Measurements from ENCODE around the gene BAHCC1. TPM values are rescaled to one million over a fixed set of nuclear protein-coding genes. Genes with fewer than 3 reads are reported as not detected.

Gene BAHCC1
- total and polyA plus RNA-seq, 2 of the 8 experiments (the other 6 are each of a cell fraction or from before 2014, with no cell fraction given): 0.26 to 0.58 TPM

- Histone ChIP-seq H3K4me3 (ENCODE audit: extremely low read depth in 1 of 4, insufficient read depth in 2 of 4, low read depth in 3 of 4, low read length in 4 of 4) (no peak overlapping the region), H3K18ac (ENCODE audit: extremely low read depth, low read length) (no peak overlapping the region), H3K23ac (ENCODE audit: insufficient read length) (no peak overlapping the region), H3K79me1 (ENCODE audit: low read depth, low read length) (no peaks in the 10 kb centered on the region), H4K20me1 (replicated peaks in 1 of 2; ENCODE audit: control insufficient read depth in 1 of 2, insufficient read depth in 2 of 2, low read length in 2 of 2) (no peaks in the 10 kb centered on the region), H3K9me3 (ENCODE audit: insufficient read depth in 2 of 2, low read depth in 1 of 2, low read length in 1 of 2) (no peaks in the 10 kb centered on the region), H3K79me2 (ENCODE audit: control insufficient read depth in 1 of 2, insufficient read depth in 2 of 2, low read length in 2 of 2) (no peaks in the 10 kb centered on the region), H3K14ac (ENCODE audit: insufficient read length) (no peak overlapping the region), H4K91ac (replicated peaks; ENCODE audit: insufficient read length, low read length) (no peak overlapping the region), H4K5ac (ENCODE audit: insufficient read length, low read depth, low read length) (no peak overlapping the region), H2BK12ac (ENCODE audit: low read depth, low read length) (no peak overlapping the region), H3K27me3 (replicated peaks in 1 of 4; ENCODE audit: control insufficient read depth in 3 of 4, extremely low read depth in 1 of 4, insufficient read depth in 3 of 4, low read length in 3 of 4) (no peaks in the 10 kb centered on the region), H3K4me2 (ENCODE audit: insufficient read depth in 1 of 2, low read depth in 2 of 2, low read length in 2 of 2) (no peak overlapping the region), H4K8ac (ENCODE audit: extremely low read depth, insufficient read depth, low read length) (peak overlapping the region; percentile 2; the same call in 1 of the 2 replicates), H3K56ac (replicated peaks; ENCODE audit: insufficient read length, low read depth, low read length) (no peak overlapping the region), H2AFZ (ENCODE audit: low read length) (no peak overlapping the region), H2AK5ac (ENCODE audit: low read depth, low read length) (0 out of 2 replicates have a peak overlapping the region, but pooled peaks have one; percentile 39), H3K4me1 (replicated peaks in 1 of 4; ENCODE audit: control insufficient read depth in 3 of 4, insufficient read depth in 4 of 4, low read length in 3 of 4) (peaks cover 0 to 3% (median 2%) of the 10 kb centered on the region in 4 experiments; a peak in 3 of 7 replicates), H2BK15ac (ENCODE audit: low read length) (peak overlapping the region; percentile 29; the same call in 1 of the 2 replicates), H3K36me3 (ENCODE audit: control insufficient read depth in 2 of 4, insufficient read depth in 4 of 4, low read length in 3 of 4) (no peaks in the 10 kb centered on the region), H2BK20ac (ENCODE audit: low read length) (peak overlapping the region; percentile 93; the same call in 1 of the 2 replicates), H3K23me2 (ENCODE audit: low read depth, low read length) (no peaks in the 10 kb centered on the region), H2BK5ac (ENCODE audit: low read depth, low read length) (peak overlapping the region; percentile 75), H2BK120ac (replicated peaks; ENCODE audit: low read depth, low read length) (no peak overlapping the region), H3K4ac (replicated peaks; ENCODE audit: insufficient read length, low read depth, low read length) (no peak overlapping the region), H3K9ac (replicated peaks in 1 of 4; ENCODE audit: extremely low read depth in 1 of 4, low read depth in 3 of 4, low read length in 3 of 4) (no peak overlapping the region), H3K27ac (ENCODE audit: low read depth, low read length) (no peak overlapping the region)
- DNase-seq (ENCODE audit: low read depth in 1 of 2, low spot score in 2 of 2) (no peak), FAIRE-seq (no peak)
- ChIA-PET POLR2A (ENCODE audit: partially characterized antibody) (interaction anchor here (0.8 to 35.8 kb wide), 6 partner anchors 8 to 52 kb away, joined by 3 to 1004 read pairs (median 3); partner anchors contain the start of genes ACTG1, FAAP100 and FSCN2), CTCF (ENCODE audit: partially characterized antibody) (interaction anchor here (0.7 to 3.0 kb wide), 3 partner anchors 10 to 19 kb away, joined by 3 to 18 read pairs (median 4); no protein-coding TSS in a partner anchor)
- 78% methylated on average over 7 of the region's 7 CpGs; no CpG with 5 or more reads in 1 of the 2 experiments for WGBS, 2 experiments (ENCODE audit: extremely low coverage in 1 of 2, insufficient coverage in 1 of 2, insufficient read length in 1 of 2, insufficient replicate concordance in 2 of 2, low coverage in 1 of 2, low lambda C conversion rate in 2 of 2, missing lambda C conversion rate in 1 of 2)
- TF ChIP-seq RNF2 (IDR thresholded peaks at IDR 0.05; ENCODE audit: borderline replicate concordance, low read depth, low read length, missing control alignments, poor library complexity, severe bottlenecking) (no peak), KDM4A (IDR thresholded peaks at IDR 0.05; ENCODE audit: low read depth, low read length, severe bottlenecking) (no peak), SP4 (IDR thresholded peaks at IDR 0.05; ENCODE audit: low read length) (no peak), RBBP5 (IDR thresholded peaks at IDR 0.05; ENCODE audit: borderline replicate concordance, low read depth, low read length) (no peak), FOSL1 (IDR thresholded peaks at IDR 0.05; ENCODE audit: insufficient read depth, low read depth, low read length) (no peak), CREB1 (IDR thresholded peaks at IDR 0.05) (no peak), RXRA (IDR thresholded peaks at IDR 0.05; ENCODE audit: insufficient read depth, low read depth, low read length) (no peak), CEBPB (IDR thresholded peaks at IDR 0.05; ENCODE audit: low read depth, low read length) (no peak), CTBP2 (IDR thresholded peaks at IDR 0.05; ENCODE audit: borderline replicate concordance, insufficient read depth, insufficient read length, low read length) (no peak), TEAD4 (IDR thresholded peaks at IDR 0.05; ENCODE audit: low read depth, low read length) (no peak), KDM5A (IDR thresholded peaks at IDR 0.05; ENCODE audit: low read length) (no peak), PHF8 (conservative IDR thresholded peaks at IDR 0.05; ENCODE audit: low read depth, low read length) (no peak), POLR2A (IDR thresholded peaks at IDR 0.05; ENCODE audit: control extremely low read depth in 1 of 2, low read depth in 2 of 2, low read length in 2 of 2) (no peak), HDAC6 (IDR thresholded peaks at IDR 0.05; ENCODE audit: low read depth, low read length) (no peak)
Measured at GRCh38 chr17:81500047-81500446, 104.8 kb downstream of the BAHCC1 start.

Data from H1 (cell line).